HFFc6 (cell line): Measurements from ENCODE around the gene TTLL1. TPM values are rescaled to one million over a fixed set of nuclear protein-coding genes. Genes with fewer than 3 reads are reported as not detected.
A peak's percentile ranks its signal among the peaks of the same experiment; 100 is the strongest.

Experiments used
- DNase-seq: peaks from one replicate; pipeline ENCODE4 v3.0.0-alpha.2; 2018
- H3K27ac Mint-ChIP-seq: 2 replicates; pipeline ENCODE4 v1.8.0; 2020; ENCODE audit warnings: mild to moderate bottlenecking, mixed read lengths
- H3K27me3 Mint-ChIP-seq: 2 replicates; pipeline ENCODE4 v1.8.0; 2021; ENCODE audit warnings: mild to moderate bottlenecking, moderate library complexity, mixed read lengths; ENCODE audit not compliant: insufficient read depth
- H3K36me3 Mint-ChIP-seq: 2 replicates; pipeline ENCODE4 v1.8.0; 2021; ENCODE audit warnings: low read depth, mixed read lengths
- H3K4me1 Mint-ChIP-seq: 2 replicates; pipeline ENCODE4 v1.8.0; 2020; ENCODE audit warnings: low read depth, mixed read lengths
- H3K4me3 Mint-ChIP-seq: 2 replicates; pipeline ENCODE4 v1.8.0; 2020; ENCODE audit warnings: mild to moderate bottlenecking, moderate library complexity, mixed read lengths
- H3K9me3 Mint-ChIP-seq: 2 replicates; pipeline ENCODE4 v1.8.0; 2020; ENCODE audit warnings: mild to moderate bottlenecking, mixed read lengths
- CTCF ChIP-seq: fragments of 200-600 bp; sonication (generic); IDR thresholded peaks from 2 replicates; pipeline ENCODE4 v1.5.0; 2021; ENCODE audit warnings: antibody characterized with exemption, mild to moderate bottlenecking
- total RNA-seq, 6 experiments: library from RNA; stranded (reverse); fragmentation: NEBNext Ultra II Directional; extraction: Animal tissue kit (Norgen Biotek cat#: 25700); gene quantifications; 2 replicates in 1 of 6; 3 replicates in 5 of 6; pipeline ENCODE4 v1.2.3, GENCODE V29; 2021

TTLL1 gene
- total RNA-seq, 6 experiments from 2014 or later: 5.7 to 7.7 (median 6.5) TPM

GRCh38 chr22:43008509-43008908 is 80.7 kb downstream of the TTLL1 start:
- TF ChIP-seq CTCF: no peak
- no peak for DNase-seq
- Mint-ChIP-seq H3K36me3 (no peaks in the 10 kb centered on the region; the same call in 1 of the 2 replicates), H3K27me3 (peaks cover 3% of the 10 kb centered on the region; the same call in 1 of the 2 replicates), H3K27ac (peak overlapping the region; percentile 38), H3K9me3 (no peaks in the 10 kb centered on the region), H3K4me3 (no peak overlapping the region), H3K4me1 (peaks cover 89% of the 10 kb centered on the region)

DNA sequence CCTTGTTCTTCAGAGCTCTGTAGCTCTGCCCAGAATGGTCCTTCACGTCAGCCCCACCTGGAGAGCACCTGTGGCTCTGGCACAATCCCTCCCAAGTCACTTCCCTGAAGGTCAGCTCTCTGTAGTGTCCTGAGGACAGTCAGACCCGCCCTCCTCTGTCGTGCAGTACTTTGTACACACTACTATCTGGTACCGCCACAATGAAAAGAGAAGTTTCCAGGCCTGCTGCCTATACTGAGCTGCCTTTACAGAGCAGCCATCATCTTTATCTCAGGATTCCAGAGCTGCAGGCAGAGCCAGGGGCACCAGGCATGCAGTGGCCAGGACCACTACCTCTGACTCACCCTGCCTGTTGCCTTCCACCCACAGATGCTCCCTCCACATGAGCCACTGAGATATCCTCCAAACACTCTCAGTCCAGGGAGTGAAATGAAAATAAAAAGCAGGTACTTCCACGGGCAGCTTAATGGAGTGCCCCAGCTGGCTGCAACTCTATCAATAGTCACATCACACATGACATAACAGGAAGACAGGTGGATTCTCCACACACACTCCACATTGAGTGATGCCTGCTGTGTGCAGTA is 81.6 kb downstream of the TTLL1 start:
- Mint-ChIP-seq H3K4me3 (peak overlapping the region; percentile 20; the same call in 1 of the 2 replicates), H3K27ac (peak overlapping the region; percentile 38)

DNA sequence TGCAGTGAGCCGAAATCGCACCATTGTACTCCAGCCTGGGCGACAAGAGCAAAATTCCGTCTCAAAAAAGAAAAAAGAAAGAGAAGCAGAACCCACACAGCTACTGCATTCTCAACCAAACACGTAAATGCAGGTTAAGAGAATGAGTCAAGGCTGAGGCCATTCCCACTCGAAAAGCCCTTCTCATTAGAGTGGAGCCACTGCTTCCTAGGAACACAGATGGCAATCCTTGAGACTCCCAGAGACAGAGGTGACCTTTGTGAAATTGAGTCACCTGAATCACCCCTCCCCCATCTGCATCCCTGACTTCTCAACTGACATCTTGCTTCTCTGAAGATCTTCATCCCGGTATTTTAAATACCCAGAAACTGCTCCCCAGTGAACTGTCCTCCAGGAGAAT is 82.4 kb downstream of the TTLL1 start:
- DNase-seq: no peak
- no peak for TF ChIP-seq CTCF
- H3K4me1 Mint-ChIP-seq: peaks cover 91% of the 10 kb centered on the region
- no peaks in the 10 kb centered on the region for H3K9me3 Mint-ChIP-seq
- no peak overlapping the region for H3K4me3 Mint-ChIP-seq
- peaks cover 3% of the 10 kb centered on the region; the same call in 1 of the 2 replicates for H3K27me3 Mint-ChIP-seq
- no peaks in the 10 kb centered on the region for H3K36me3 Mint-ChIP-seq
- peak overlapping the region; percentile 38 for H3K27ac Mint-ChIP-seq

More for the DNA sequence above, 81.6 kb downstream of the TTLL1 start:
- peaks cover 3% of the 10 kb centered on the region; the same call in 1 of the 2 replicates for H3K27me3 Mint-ChIP-seq
- H3K4me1 Mint-ChIP-seq: peaks cover 89% of the 10 kb centered on the region
- H3K36me3 Mint-ChIP-seq: no peaks in the 10 kb centered on the region
- H3K9me3 Mint-ChIP-seq: no peaks in the 10 kb centered on the region
- TF ChIP-seq CTCF: no peak
- peak; percentile 55 for DNase-seq

GRCh38 chr22:43006016-43006505 is 83.1 kb downstream of the TTLL1 start:
- Mint-ChIP-seq H3K4me1 (peaks cover 92% of the 10 kb centered on the region), H3K27ac (peak overlapping the region; percentile 87)
- no peak for TF ChIP-seq CTCF

GRCh38 chr22:43005106-43005505 is 84.1 kb downstream of the TTLL1 start:
- Mint-ChIP-seq H3K36me3 (no peaks in the 10 kb centered on the region), H3K4me1 (peaks cover 93% of the 10 kb centered on the region), H3K27ac (peak overlapping the region; percentile 87), H3K4me3 (peak overlapping the region; percentile 12), H3K9me3 (no peaks in the 10 kb centered on the region), H3K27me3 (peaks cover 3% of the 10 kb centered on the region; the same call in 1 of the 2 replicates)
- DNase-seq: no peak
- no peak for TF ChIP-seq CTCF

More at GRCh38 chr22:43006016-43006505, 83.1 kb downstream of the TTLL1 start:
- DNase-seq: no peak
- H3K9me3 Mint-ChIP-seq: no peaks in the 10 kb centered on the region
- no peak overlapping the region for H3K4me3 Mint-ChIP-seq
- peaks cover 3% of the 10 kb centered on the region; the same call in 1 of the 2 replicates for H3K27me3 Mint-ChIP-seq
- H3K36me3 Mint-ChIP-seq: no peaks in the 10 kb centered on the region
